DMS53 treated with DMSO at 0.1 percent for 48 hours (cell line): Measurements from ENCODE around the gene GLRA3.
"Not testable (repeated sequence)": the region's sequence is repeated elsewhere in the genome, so short reads cannot be mapped to it uniquely, and the experiment has no call there.

ENCODE experiments used
- DNase-seq: peaks from one replicate; lab custom pipeline; 2025; ENCODE audit not compliant: unreplicated experiment; lab: John Stamatoyannopoulos, UW

The GLRA3 gene

GRCh38 chr4:174828845-174829701, at the start of gene GLRA3:
TSS of gene GLRA3 (minus strand) at chr4:174829247. CDS start at chr4:174828811, 436 bp downstream.
- DNase-seq: peak; percentile 87

- no peak for DNase-seq
These were observed 45.9 kb upstream of the GLRA3 start for GRCh38 chr4:174874898-174875297.

GRCh38 chr4:174873931-174874330, 44.9 kb upstream of the GLRA3 start:
- peak; percentile 27 for DNase-seq

- DNase-seq: not testable (repeated sequence)
These were observed 44.1 kb upstream of the GLRA3 start for GRCh38 chr4:174873146-174873545.

GRCh38 chr4:174871407-174871806, 42.4 kb upstream of the GLRA3 start:
- DNase-seq: no peak

GRCh38 chr4:174870311-174870710, 41.3 kb upstream of the GLRA3 start:
- DNase-seq: no peak

GRCh38 chr4:174869339-174869738, 40.3 kb upstream of the GLRA3 start:
- no peak for DNase-seq

- no peak for DNase-seq
These were observed 38.9 kb upstream of the GLRA3 start for GRCh38 chr4:174867903-174868302.

GRCh38 chr4:174865418-174865985, 36.5 kb upstream of the GLRA3 start:
- no peak for DNase-seq

GRCh38 chr4:174864031-174864430, 35.0 kb upstream of the GLRA3 start:
- no peak for DNase-seq

- DNase-seq: no peak
These were observed 31.5 kb upstream of the GLRA3 start for GRCh38 chr4:174860588-174860987.

- no peak for DNase-seq
These were observed 30.9 kb upstream of the GLRA3 start for GRCh38 chr4:174859904-174860303.

- no peak for DNase-seq
These were observed 28.1 kb upstream of the GLRA3 start for GRCh38 chr4:174856926-174857800.

GRCh38 chr4:174855050-174855449, 26.0 kb upstream of the GLRA3 start:
- DNase-seq: no peak

- no peak for DNase-seq
These were observed 24.6 kb upstream of the GLRA3 start for GRCh38 chr4:174853629-174854028.

- DNase-seq: no peak
These were observed 19.5 kb upstream of the GLRA3 start for GRCh38 chr4:174848596-174848995.

GRCh38 chr4:174847801-174848427, 18.9 kb upstream of the GLRA3 start:
- DNase-seq: no peak

GRCh38 chr4:174835536-174835935, 6.5 kb upstream of the GLRA3 start:
- DNase-seq: no peak

- DNase-seq: no peak
These were observed 5.4 kb upstream of the GLRA3 start for GRCh38 chr4:174834477-174834876.

GRCh38 chr4:174826660-174827059, 2.4 kb downstream of the GLRA3 start:
- no peak for DNase-seq

- no peak for DNase-seq
These were observed 13.8 kb downstream of the GLRA3 start for GRCh38 chr4:174815282-174815681.
